OCI-LY1 (cell line): ENCODE data around the gene SLC45A1.
"Not testable (repeated sequence)": the region's sequence is repeated elsewhere in the genome, so short reads cannot be mapped to it uniquely, and the experiment has no call there.

Experiments used
- H2AFZ ChIP-seq: fragments of 200-600 bp; sonication (generic), shearing (Covaris generic); 2 replicates; pipeline ENCODE4 v1.6.0; 2014; ENCODE audit warnings: antibody characterized with exemption, mild to moderate bottlenecking, low read length
- H3F3A ChIP-seq: fragments of 200-600 bp; sonication (generic), shearing (Covaris generic); 2 replicates; pipeline ENCODE4 v1.6.0; 2014; ENCODE audit warnings: mild to moderate bottlenecking, antibody characterized with exemption, low read length, moderate library complexity; ENCODE audit not compliant: insufficient read depth
- H3K27ac ChIP-seq: fragments of 200-600 bp; sonication (generic); 2 replicates; pipeline ENCODE4 v1.5.1; 2014; ENCODE audit warnings: low read length, mixed run types, mild to moderate bottlenecking, low read depth; ENCODE audit not compliant: poor library complexity, severe bottlenecking
- H3K27me3 ChIP-seq: fragments of 200-600 bp; sonication (generic); 2 replicates; pipeline ENCODE4 v1.6.0; 2014; ENCODE audit warnings: antibody characterized with exemption, mild to moderate bottlenecking, low read length, moderate library complexity; ENCODE audit not compliant: insufficient read depth
- H3K36me3 ChIP-seq: fragments of 200-600 bp; sonication (generic); 2 replicates; pipeline ENCODE4 v1.6.1; 2014; ENCODE audit warnings: mild to moderate bottlenecking, antibody characterized with exemption, low read length, moderate library complexity, mixed read lengths; ENCODE audit not compliant: insufficient read depth
- H3K4me1 ChIP-seq: fragments of 200-600 bp; sonication (generic); 2 replicates; pipeline ENCODE4 v1.5.1; 2014; ENCODE audit warnings: mild to moderate bottlenecking, low read length, moderate library complexity; ENCODE audit not compliant: insufficient read depth, severe bottlenecking
- H3K4me2 ChIP-seq: fragments of 200-600 bp; sonication (generic), shearing (Covaris generic); 2 replicates; pipeline ENCODE4 v1.6.1; 2014; ENCODE audit warnings: low read length
- H3K4me3 ChIP-seq: fragments of 200-600 bp; sonication (generic); 2 replicates; pipeline ENCODE4 v1.5.1; 2014; ENCODE audit warnings: low read length, low read depth, mild to moderate bottlenecking, mixed read lengths; ENCODE audit not compliant: poor library complexity, severe bottlenecking
- H3K79me2 ChIP-seq: fragments of 200-600 bp; shearing (Covaris generic); 2 replicates; pipeline ENCODE4 v1.6.1; 2016; ENCODE audit warnings: mixed run types, low read length, mixed read lengths; ENCODE audit not compliant: insufficient read depth
- H3K9ac ChIP-seq: fragments of 200-600 bp; sonication (generic), shearing (Covaris generic); 2 replicates; pipeline ENCODE4 v1.6.1; 2014; ENCODE audit warnings: mild to moderate bottlenecking, low read length, mixed read lengths
- H3K9me2 ChIP-seq: fragments of 200-600 bp; sonication (generic), shearing (Covaris generic); 2 replicates; pipeline ENCODE4 v1.6.1; 2014; ENCODE audit warnings: low read depth, mild to moderate bottlenecking, low read length, mixed read lengths
- H3K9me3 ChIP-seq: fragments of 200-600 bp; shearing (Covaris generic); 2 replicates; pipeline ENCODE4 v1.6.1; 2014; ENCODE audit warnings: low read length, mixed read lengths
- H4K20me1 ChIP-seq: fragments of 200-600 bp; sonication (generic), shearing (Covaris generic); 2 replicates; pipeline ENCODE4 v1.6.0; 2016; ENCODE audit warnings: mild to moderate bottlenecking, low read length; ENCODE audit not compliant: insufficient read depth
- EZH2 ChIP-seq: fragments of 200-600 bp; sonication (generic), shearing (Covaris generic); IDR thresholded peaks from 2 replicates; pipeline ENCODE4 v1.8.0; 2017; ENCODE audit warnings: borderline replicate concordance, mixed run types, mild to moderate bottlenecking, antibody characterized with exemption, low read length, moderate library complexity, mixed read lengths
- TF ChIP-seq, protein P1 (sequence below): fragments of 200-600 bp; sonication (generic), shearing (Covaris generic); IDR thresholded peaks from 2 replicates; pipeline ENCODE4 v1.5.1; 2017; ENCODE audit warnings: mild to moderate bottlenecking, antibody characterized with exemption, low read length, moderate library complexity, mixed read lengths

SLC45A1 gene

DNA sequence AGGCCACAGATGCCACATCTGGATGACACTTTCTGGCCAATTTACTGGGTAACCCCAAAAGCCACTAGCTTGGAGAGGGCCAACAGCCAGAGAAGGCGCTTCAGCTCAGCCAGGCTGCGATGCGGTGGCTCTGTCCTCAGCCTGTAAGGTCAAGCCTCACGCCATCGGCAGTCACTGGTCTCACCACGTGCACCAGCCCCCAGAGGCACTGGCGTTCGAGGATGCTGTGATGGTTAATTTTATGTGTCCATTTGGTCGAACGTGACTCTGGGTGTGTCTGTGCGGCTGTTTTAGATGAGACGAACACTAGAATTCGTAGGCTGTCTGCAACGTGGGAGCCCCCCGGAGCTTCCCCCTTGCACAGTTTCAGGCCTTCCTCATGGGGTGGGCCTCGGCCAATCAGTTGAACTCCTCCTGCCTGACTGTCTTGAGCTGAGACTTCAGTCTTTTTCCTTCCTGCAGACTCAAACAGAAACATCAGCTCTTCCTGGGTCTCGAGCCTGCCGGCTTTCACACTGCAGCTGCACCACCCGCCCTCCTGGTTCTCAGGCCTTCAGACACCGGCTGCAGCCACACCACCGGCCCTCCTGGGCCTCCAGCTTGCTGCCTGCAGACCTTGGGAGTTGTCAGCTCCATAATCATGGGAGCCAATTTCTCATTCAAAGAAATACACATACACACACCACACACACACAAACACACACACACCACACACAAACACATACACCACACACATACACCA, 41.6 kb upstream of the SLC45A1 start:
- no peaks in the 10 kb centered on the region for H4K20me1 ChIP-seq
- no peaks in the 10 kb centered on the region for H3K9me2 ChIP-seq
- no peaks in the 10 kb centered on the region for H3K79me2 ChIP-seq
- H3F3A ChIP-seq, result no peaks in the 10 kb centered on the region
- no peak overlapping the region for H2AFZ ChIP-seq
- H3K9me3 ChIP-seq, result no peaks in the 10 kb centered on the region
- TF ChIP-seq, protein P1, sequence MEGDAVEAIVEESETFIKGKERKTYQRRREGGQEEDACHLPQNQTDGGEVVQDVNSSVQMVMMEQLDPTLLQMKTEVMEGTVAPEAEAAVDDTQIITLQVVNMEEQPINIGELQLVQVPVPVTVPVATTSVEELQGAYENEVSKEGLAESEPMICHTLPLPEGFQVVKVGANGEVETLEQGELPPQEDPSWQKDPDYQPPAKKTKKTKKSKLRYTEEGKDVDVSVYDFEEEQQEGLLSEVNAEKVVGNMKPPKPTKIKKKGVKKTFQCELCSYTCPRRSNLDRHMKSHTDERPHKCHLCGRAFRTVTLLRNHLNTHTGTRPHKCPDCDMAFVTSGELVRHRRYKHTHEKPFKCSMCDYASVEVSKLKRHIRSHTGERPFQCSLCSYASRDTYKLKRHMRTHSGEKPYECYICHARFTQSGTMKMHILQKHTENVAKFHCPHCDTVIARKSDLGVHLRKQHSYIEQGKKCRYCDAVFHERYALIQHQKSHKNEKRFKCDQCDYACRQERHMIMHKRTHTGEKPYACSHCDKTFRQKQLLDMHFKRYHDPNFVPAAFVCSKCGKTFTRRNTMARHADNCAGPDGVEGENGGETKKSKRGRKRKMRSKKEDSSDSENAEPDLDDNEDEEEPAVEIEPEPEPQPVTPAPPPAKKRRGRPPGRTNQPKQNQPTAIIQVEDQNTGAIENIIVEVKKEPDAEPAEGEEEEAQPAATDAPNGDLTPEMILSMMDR, result no peak
- TF ChIP-seq EZH2, result no peak
- H3K27ac ChIP-seq, result no peak overlapping the region
- H3K4me1 ChIP-seq, result no peaks in the 10 kb centered on the region
- H3K4me3 ChIP-seq, result no peak overlapping the region
- no peaks in the 10 kb centered on the region for H3K36me3 ChIP-seq
- no peak overlapping the region for H3K9ac ChIP-seq
- no peak overlapping the region for H3K4me2 ChIP-seq
- no peaks in the 10 kb centered on the region for H3K27me3 ChIP-seq

DNA sequence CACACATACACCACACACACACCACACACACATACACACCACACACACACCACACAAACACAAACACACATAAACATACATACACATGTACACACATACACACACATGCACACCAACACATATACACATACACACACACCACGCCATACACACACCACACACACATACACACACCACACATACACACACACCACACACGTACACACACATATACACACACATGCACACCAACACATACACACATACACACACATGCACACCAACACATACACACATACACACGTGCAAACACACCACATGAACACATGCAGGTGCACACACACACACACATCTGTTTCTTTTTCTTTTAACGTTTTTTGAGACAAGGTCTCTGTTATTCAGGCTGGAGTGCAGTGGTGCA, 41.0 kb upstream of the SLC45A1 start:
- Histone ChIP-seq H3K27me3 (no peaks in the 10 kb centered on the region), H3K27ac (no peak overlapping the region), H3K9ac (no peak overlapping the region), H3F3A (no peaks in the 10 kb centered on the region), H3K4me1 (no peaks in the 10 kb centered on the region), H3K4me3 (no peak overlapping the region), H3K36me3 (no peaks in the 10 kb centered on the region), H3K9me2 (no peaks in the 10 kb centered on the region), H4K20me1 (no peaks in the 10 kb centered on the region), H2AFZ (no peak overlapping the region), H3K9me3 (no peaks in the 10 kb centered on the region), H3K79me2 (no peaks in the 10 kb centered on the region), H3K4me2 (no peak overlapping the region)
- TF ChIP-seq EZH2, result no peak
- TF ChIP-seq, protein P1, result no peak

DNA sequence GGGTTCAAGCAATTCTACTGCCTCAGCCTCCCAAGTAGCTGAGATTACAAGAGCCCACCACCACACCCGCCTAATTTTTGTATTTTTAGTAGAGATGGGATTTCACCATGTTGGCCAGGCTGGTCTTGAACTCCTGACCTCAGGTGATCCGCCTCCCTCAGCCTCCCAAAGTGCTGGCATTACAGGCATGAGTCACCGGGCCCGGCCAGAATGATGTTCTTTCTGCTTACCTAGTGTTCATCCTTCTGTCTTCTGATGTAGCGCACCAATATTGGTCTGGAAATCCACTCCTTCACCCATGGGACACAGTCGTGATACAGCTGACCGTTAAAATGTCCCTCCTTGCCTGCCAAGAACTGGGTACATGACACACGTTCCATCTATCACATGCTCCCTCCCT, 39.2 kb upstream of the SLC45A1 start:
- H3K9me2 ChIP-seq, H2AFZ ChIP-seq, H3K9ac ChIP-seq, H3K27me3 ChIP-seq, H3K9me3 ChIP-seq, H3F3A ChIP-seq, H3K4me2 ChIP-seq, H3K4me1 ChIP-seq, H3K4me3 ChIP-seq, H3K36me3 ChIP-seq, H4K20me1 ChIP-seq, H3K79me2 ChIP-seq, H3K27ac ChIP-seq: not testable (repeated sequence)
